ENCODE measurements around the gene CD27. TPM values are rescaled to one million over a fixed set of nuclear protein-coding genes. Genes with fewer than 3 reads are reported as not detected.
"Not testable (repeated sequence)": the region's sequence is repeated elsewhere in the genome, so short reads cannot be mapped to it uniquely, and the experiment has no call there.

The CD27 gene
- total RNA-seq, 1 donor from 2014 or later: not detected

GRCh38 chr12:6488240-6488639, 43.5 kb downstream of the CD27 start:
- no peak for DNase-seq (ENCODE audit: low read depth, low spot score)

GRCh38 chr12:6489449-6489848, 44.7 kb downstream of the CD27 start:
- no peak for DNase-seq (ENCODE audit: low read depth, low spot score)

- not testable (repeated sequence) for DNase-seq (ENCODE audit: low read depth, low spot score)
Measured at GRCh38 chr12:6490673-6491072, 45.9 kb downstream of the CD27 start.

- DNase-seq (ENCODE audit: low read depth, low spot score): peak; percentile 72
Measured at GRCh38 chr12:6492838-6493496, 48.2 kb downstream of the CD27 start, which contains the start of gene MRPL51. Gene MRPL51 (minus strand): TSS chr12:6493262. CDS start chr12:6493136, 126 bp downstream.

- peak; percentile 85 for DNase-seq (ENCODE audit: low read depth, low spot score)
Measured at GRCh38 chr12:6493497-6494257, 48.9 kb downstream of the CD27 start, which contains the start of gene NCAPD2. Gene NCAPD2 (plus strand): TSS chr12:6494102. CDS start chr12:6495099, 997 bp downstream.

- no peak for DNase-seq (ENCODE audit: low read depth, low spot score)
Measured at GRCh38 chr12:6494258-6494743, 49.5 kb downstream of the CD27 start.

GRCh38 chr12:6494968-6495367, 50.2 kb downstream of the CD27 start:
- no peak for DNase-seq (ENCODE audit: low read depth, low spot score)

GRCh38 chr12:6497291-6497690, 52.5 kb downstream of the CD27 start:
- not testable (repeated sequence) for DNase-seq (ENCODE audit: low read depth, low spot score)

- DNase-seq (ENCODE audit: low read depth, low spot score): no peak
Measured at GRCh38 chr12:6500466-6500865, 55.7 kb downstream of the CD27 start.

Other genes starting within 250 kb of the CD27 start
- 1,428 and 1,437 TPM in 2 replicates for gene CD9, start 244.6 kb upstream of the CD27 start, total RNA-seq
- gene PLEKHG6, start 134.3 kb upstream of the CD27 start, total RNA-seq: not detected in 2 replicates
- 53.3 and 72.5 TPM in 2 replicates for gene TNFRSF1A, start 102.9 kb upstream of the CD27 start, total RNA-seq
- 0.13 TPM in 1 of 2 replicates, not detected in the other for gene SCNN1A, start 69.4 kb upstream of the CD27 start, total RNA-seq
- gene LTBR, start 60.8 kb upstream of the CD27 start, total RNA-seq: 33.6 and 53.1 TPM in 2 replicates
- 5.4 and 6.5 TPM in 2 replicates for gene TAPBPL, start 7.1 kb downstream of the CD27 start, total RNA-seq
- gene VAMP1, start 25.7 kb downstream of the CD27 start, total RNA-seq: 5.7 and 6.4 TPM in 2 replicates
- 132 and 186 TPM in 2 replicates for gene MRPL51, start 48.3 kb downstream of the CD27 start, total RNA-seq
- 48.6 and 95.9 TPM in 2 replicates for gene NCAPD2, start 49.1 kb downstream of the CD27 start, total RNA-seq
- 6,666 and 8,207 TPM in 2 replicates for gene GAPDH, start 89.6 kb downstream of the CD27 start, total RNA-seq
- gene IFFO1, start 111.1 kb downstream of the CD27 start, total RNA-seq: 8.3 and 9.0 TPM in 2 replicates
- 20.7 and 30.5 TPM in 2 replicates for gene NOP2, start 123.3 kb downstream of the CD27 start, total RNA-seq
- gene CHD4, start 162.4 kb downstream of the CD27 start, total RNA-seq: 205 and 216 TPM in 2 replicates
- gene LPAR5, start 191.0 kb downstream of the CD27 start, total RNA-seq: 0.04 and 0.07 TPM in 2 replicates
- 0.11 and 0.26 TPM in 2 replicates for gene ACRBP, start 202.5 kb downstream of the CD27 start, total RNA-seq
- 26.0 and 31.9 TPM in 2 replicates for gene ING4, start 218.2 kb downstream of the CD27 start, total RNA-seq
- gene ZNF384, start 244.4 kb downstream of the CD27 start, total RNA-seq: 9.5 and 12.0 TPM in 2 replicates

All from pulmonary artery endothelial cell (primary cell).